ENCODE data around the gene CDH12.
"Not testable (repeated sequence)": the region's sequence is repeated elsewhere in the genome, so short reads cannot be mapped to it uniquely, and the experiment has no call there.

The CDH12 gene

DNA sequence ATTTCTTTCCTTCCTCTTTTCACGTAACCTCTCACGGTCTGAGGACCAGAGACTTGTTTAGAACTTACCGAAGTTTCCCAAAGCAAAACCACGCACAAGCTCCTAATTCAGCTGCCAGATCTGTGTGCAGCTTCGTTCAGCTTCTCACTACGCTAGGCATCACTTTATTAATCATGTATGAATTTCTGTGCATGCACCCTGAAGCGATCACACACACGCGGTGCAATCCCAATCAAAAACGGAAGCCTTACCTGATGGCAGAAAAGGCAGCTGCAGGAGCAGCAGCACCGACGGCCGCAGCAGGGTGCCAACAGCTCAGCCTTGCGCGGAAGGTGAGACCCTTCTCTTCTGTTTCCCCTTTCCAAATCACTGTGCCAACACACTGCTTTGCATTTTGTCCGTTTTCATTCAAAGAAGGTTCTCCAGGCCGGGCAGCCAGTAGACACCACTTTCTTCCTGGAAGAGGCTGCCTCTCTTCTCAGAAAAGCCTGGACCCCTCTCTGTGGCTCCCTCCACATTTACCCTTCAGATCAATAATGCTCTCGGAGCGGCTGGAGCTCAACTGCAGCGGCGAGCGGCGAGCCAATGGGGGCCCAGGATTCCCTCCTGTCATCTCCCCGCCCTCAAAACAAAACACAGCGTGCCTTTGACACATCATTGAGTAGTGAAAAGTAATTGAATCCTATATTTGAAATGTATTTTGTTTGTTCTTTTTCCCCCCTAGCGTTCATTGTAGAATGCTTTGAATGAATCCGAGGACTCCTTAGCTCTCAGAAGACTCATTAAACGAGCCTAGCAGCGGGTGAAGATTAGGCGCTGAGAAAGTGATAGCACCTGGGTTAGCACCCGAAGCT, at the start of gene CDH12:
Gene CDH12, minus strand, starts transcription at position 538 of the 854 bp plus-strand sequence.
- no peak for DNase-seq (ENCODE audit: low read depth in 3 of 3)

DNA sequence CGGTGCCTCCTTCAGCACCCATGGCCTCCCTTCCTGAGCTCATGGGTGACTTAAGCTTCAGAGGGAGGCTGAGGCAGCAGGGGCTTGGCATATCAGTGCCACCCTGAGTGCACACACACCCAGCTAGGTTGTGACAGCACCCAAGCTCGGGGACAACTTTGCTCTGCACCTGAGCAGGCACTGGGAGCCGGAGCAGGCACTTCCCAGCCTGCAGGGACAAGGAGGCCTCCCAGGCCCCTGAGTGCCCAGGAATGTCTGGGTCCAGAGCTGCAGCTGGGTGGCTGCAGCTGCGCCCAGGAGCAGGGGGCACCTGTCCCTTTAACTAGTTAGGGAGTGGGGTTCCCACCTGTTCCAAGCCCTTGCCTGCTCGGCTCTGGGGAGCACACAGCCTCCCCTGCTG, 48.7 kb upstream of the CDH12 start:
- no peak for DNase-seq (ENCODE audit: low read depth in 3 of 3)

DNA sequence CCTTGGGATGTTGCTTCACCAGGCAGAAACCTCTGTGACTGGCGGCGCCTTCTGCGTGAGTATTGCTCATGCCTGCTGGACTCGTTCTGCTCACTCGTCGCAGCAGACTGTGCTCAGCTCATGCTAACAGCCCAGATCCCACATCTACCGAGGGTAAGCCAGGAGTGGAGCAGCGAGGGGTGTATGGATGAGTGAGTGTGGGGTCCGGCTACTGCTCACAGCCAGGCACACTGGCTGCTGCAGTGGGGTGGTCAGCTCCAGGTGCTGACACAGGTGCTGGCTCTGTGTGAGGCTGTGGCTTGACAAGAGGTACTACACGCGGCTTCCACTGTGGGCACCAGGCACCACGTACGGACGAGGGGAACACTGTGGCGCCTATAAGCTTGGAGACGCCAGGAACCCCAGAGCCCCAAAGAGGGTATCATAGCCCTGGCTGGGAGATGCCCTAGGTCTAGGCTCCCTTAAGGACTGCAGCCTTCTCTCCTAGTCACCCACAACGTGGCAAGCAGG, 47.7 kb upstream of the CDH12 start:
- DNase-seq (ENCODE audit: low read depth in 3 of 3): no peak

DNA sequence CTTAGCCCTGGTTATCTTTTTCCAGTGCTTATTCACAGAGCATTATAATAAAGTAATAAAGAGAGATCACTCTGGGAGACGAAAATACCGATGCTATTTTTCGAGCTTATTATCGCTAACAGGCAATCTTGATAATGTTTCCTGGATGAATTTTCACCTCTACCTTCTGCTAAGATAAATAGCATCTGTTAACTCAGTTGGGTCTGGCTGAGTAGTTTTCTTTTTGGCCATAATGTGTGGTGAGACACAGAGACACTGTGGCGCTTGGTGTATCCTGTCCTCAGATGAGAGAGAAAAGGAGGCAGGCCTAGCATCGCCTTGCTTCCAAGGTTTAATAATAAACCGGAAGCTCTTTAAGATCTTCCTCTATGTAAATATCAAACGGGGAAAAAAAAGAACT, 46.2 kb upstream of the CDH12 start:
- no peak for DNase-seq (ENCODE audit: low read depth in 3 of 3)

DNA sequence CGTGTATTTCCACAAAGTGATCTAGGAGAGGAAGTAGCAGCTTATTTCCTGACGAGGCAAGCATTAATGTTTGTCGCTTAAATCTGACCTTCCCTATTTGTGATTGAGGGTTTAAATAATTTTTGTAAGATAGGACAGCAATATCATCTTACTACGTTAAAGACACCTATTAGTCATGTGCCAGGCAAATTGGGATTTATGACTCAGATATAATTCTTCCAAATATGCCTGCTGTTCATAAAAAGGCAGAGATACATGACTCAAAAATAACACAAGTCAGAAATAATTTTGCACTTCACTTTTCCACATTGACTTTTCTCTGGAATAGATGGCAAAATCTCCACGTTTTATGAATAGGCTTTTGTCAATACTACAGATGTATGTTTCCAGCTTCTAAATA, 43.0 kb upstream of the CDH12 start:
- DNase-seq (ENCODE audit: low read depth in 3 of 3): no peak

DNA sequence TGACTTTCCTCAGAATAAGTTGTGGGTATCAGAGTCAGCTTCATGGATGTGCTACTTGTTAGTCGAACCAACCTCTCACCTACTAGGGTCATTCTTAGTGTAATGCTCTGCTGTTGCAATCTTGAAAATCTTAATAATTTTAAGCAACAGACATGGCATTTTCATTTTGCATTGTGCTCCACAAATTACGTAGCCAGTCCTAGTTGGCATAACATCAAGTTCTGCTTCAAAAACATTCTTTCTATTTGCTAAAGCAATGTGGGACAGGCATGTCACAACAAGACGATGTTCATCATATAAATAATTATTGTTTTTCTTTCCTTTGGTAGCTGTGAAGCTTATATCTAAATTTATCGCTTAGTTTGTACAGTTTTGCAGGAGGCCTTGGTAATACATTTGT, 39.3 kb upstream of the CDH12 start:
- DNase-seq (ENCODE audit: low read depth in 3 of 3): no peak

DNA sequence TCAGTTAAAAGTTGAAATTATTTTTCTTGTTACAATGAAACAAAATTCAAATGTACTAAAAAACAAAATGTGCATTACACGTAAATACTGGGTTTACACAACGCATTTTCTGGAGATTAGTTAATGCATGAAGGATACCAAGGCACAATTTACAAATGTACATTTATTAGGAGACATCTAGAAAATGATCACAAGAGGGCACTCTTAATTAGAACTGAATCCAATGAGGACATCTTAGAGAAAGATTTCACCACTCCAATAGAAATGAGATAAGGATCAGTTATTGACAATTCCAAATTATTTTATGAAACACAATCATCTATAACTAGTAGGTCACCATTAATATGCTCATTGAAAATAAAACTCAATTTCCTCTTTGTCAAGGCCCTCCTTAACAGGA, 36.6 kb upstream of the CDH12 start:
- no peak for DNase-seq (ENCODE audit: low read depth in 3 of 3)

DNA sequence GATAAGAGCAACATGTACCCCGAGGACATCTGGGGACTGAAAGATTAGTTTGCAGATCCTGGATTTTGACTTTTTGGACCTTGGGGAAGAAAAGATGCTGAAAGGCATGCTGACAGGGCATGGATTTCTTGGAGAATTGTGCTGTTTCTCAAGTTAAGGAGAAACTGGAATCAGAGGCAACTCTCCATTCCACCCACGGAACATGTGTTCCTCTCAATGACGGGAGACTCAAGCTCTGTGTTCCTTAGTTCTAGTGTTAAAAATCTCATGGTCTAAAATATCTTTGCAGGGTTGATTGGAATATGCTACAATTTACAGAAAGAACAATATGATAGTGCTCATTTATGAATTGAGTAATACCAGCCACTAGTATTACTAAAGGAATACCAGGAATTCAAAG, 34.4 kb upstream of the CDH12 start:
- no peak for DNase-seq (ENCODE audit: low read depth in 3 of 3)

DNA sequence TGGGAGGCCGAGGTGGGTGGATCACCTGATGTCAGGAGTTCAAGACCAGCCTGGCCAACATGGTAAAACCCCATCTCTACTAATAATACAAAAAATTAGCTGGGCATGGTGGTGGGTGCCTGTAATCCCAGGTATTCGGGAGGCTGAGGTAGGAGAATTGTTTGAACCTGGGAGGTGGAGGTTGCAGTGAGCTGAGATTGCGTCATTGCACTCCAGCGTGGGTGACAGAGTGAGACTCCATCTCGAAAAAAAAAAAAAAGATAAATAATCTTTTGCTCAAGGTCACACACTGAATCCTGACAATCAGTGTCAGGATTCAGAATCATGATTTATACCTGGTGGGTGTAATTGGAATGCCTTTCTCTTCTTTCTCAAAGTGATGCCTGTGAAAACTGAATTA, 5.8 kb upstream of the CDH12 start:
- DNase-seq (ENCODE audit: low read depth in 3 of 3): not testable (repeated sequence)

DNA sequence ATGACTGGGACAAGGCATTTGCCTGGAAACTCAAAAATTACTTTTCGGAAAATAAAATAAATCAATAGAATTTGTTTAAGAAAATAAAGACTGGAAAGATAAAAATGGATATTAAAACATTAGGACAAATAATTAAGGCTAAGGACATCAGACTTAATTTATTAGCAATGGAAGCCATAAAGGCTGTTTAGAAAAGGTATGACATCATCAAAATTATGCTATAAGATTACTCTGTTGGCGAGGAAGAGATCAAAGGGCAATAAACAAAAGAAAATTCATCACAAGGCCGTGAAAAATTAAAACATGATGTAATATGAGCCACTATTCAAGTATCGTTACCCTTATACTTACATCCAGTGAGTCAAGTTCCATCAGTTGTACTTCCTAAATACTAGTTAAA, 2.7 kb upstream of the CDH12 start:
- DNase-seq (ENCODE audit: low read depth in 3 of 3): no peak

DNA sequence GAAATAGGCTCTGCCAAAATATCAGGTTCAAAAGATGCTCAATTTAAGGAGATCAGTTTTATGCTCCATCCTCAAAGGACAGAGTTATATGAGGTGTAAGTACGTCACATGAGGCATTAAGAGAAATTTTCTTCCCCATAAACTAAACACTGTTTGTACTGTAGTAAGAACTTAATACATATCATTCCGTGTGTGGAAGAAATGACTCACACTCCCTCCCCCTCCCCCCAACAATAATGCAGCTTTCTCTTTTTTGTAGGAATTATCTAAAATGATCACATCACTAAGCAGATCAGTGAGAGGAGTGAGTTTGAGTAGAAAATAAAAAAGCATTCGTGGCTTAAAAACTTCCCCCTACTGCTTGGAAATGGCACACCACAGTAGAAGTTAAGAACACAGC, 2.2 kb downstream of the CDH12 start:
- DNase-seq (ENCODE audit: low read depth in 3 of 3): no peak

DNA sequence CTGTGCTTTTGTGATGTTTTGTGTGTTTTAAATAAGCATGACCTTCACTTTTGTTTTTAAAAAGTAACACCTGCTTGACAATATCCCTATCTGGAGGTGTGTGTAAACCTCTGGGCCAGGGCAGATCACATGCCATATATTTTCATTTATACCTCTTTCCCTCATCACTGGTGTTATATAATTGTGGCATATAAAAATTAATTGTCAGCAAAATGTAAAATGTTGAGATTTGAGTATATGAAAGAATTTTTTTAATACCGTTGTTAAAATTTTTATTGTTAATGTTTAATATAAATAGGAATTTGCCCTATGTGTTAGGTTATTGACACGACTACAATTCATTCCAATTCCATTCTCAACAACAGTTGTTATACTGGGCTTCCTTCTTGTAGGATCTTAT, 6.5 kb downstream of the CDH12 start:
- no peak for DNase-seq (ENCODE audit: low read depth in 3 of 3)

DNA sequence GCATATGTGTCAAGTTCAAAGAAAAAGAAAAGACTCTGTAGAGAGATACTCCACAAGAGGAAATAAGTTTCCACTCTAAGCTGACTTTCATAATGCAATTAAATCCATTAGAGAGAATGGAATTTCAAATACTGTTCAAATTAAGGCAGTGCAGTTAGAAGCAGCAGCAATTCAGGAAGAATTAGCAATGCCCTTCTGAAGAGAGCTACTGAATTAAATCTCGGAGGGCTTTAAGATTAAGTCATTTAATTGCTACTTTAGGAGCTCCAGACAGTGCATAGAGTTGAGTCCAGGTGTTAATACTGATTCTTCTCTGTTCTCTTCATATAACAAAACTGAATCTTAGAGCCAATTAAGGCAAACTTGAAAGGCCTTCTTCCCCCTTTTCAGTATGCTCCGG, 8.5 kb downstream of the CDH12 start:
- no peak for DNase-seq (ENCODE audit: low read depth in 3 of 3)

DNA sequence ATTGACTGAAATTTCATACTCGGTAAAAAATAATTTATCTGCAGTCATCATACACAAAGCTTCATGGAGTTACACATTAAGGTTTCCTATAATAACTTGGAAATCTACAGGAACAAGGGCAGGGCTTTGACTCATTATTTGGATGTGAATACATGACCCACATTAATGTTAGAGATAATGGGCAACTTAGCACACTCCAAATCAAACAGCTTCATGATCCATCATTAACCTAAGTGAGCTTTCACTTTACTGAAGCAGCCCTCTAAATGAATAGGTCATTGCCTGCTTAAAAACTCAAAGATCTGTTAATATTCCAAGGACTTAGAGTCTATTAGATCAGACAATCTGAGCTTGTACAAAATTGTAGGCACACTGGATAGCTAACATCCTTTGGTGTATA, 9.0 kb downstream of the CDH12 start:
- no peak for DNase-seq (ENCODE audit: low read depth in 3 of 3)

DNA sequence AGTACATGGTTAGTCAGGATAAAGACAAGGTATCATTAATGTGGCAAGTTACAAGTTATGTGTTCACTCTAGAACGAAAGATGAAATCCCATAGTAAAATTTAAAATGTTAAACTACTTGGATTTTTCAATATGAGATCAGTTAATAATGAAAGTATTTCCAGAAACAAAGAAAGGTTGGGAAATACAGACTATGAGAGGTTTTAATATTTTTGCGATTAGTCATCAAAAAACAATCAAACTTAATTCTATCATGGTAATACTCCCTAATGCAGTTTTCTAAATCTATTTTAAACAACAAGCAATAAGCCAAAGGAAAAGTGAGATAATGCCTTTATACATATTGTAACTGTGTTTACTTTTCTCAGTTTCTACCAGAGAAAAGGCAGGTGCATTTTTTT, 10.6 kb downstream of the CDH12 start:
- DNase-seq (ENCODE audit: low read depth in 3 of 3): no peak

DNA sequence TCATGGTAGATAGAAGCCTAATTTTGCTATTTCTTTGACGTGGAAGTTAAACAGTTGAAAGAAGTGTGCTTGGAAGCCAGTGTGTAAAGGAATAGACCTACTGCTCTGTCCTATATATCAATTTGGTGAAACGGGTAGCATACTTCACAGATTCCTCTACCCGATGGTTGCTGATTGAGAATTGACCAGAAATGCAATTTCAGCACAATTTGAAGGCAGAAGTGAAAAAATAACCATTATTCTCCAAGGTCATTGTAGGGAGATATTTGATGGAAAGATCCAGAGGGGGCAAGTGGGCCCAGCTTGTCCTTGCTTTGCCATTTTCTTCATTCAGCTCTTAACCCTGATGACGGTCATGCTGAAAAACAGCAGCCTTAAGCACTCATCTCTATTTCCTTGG, 15.3 kb downstream of the CDH12 start:
- no peak for DNase-seq (ENCODE audit: low read depth in 3 of 3)

DNA sequence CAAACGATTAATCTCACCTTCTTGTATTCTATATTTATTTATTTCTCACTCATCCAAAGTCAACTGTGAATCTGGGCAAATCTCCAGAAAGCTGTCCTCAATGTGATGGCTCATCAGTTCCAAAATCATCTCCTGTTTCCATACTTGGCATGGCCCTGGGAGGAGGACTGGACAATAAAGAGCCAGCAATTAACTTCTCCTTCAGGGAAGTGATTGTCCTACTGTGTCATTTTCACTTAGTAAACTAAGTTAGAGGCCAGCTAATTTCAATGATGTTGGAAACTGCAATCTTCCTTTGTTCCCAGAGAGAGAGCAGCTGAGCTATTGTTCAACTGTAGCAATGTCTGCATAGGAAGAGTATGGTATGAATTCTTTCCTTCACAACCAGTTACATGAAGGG, 17.5 kb downstream of the CDH12 start:
- no peak for DNase-seq (ENCODE audit: low read depth in 3 of 3)

DNA sequence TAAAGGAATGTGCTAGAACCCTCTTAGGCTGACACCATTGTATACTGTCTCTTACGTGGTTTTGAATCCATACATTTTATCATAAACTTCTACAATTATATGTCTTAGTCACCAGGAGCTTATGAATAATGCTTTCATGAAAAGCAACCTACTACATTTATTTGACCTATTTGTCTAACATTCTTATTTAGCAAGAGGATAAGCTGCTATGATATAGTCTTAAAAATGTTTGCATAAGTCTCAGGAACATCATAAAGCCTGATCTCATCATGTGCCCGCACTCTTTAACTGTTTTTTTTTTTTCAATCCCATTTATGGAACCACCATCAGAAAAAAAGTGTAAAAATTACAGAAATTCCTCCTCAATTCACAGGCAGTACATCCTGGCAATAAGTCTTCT, 59.7 kb downstream of the CDH12 start:
- no peak for DNase-seq (ENCODE audit: low read depth in 3 of 3)

DNA sequence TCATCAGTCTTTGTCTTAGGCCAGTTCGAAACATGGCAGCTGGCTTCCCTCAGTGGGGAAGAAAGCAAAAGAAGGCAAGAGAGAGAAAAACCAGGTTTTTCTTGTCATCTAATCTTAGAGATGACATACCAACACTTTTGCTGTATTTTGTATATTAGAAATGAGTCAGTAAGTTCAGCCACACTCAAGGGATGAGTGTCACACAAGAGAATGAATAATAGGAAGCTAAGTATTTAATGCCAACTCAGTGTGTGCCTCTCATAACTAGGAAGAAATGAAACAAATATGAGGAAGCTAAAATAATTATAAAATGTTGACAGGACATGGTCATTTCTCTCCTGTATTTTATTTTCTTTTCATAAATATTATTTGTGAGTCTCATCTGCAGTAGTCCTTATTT, 65.3 kb downstream of the CDH12 start:
- no peak for DNase-seq (ENCODE audit: low read depth in 3 of 3)

DNA sequence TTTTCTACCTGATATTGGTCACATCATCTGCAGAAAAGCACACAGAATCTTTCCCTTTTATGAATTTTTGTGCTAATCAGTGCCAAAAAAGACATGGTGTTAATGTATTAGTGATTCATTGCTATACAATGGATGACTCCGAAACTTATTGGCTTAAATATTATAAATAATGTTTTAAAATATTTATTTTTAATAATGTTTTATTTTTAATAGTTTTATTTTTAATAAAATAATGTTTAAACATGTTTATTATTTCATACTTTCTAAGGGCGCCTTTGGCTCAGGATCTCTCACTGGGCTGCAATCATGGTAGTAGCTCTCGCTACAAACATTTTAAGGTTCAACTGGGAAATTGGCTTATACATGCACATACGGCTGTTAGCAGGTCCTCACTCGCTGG, 65.7 kb downstream of the CDH12 start:
- no peak for DNase-seq (ENCODE audit: low read depth in 3 of 3)

DNA sequence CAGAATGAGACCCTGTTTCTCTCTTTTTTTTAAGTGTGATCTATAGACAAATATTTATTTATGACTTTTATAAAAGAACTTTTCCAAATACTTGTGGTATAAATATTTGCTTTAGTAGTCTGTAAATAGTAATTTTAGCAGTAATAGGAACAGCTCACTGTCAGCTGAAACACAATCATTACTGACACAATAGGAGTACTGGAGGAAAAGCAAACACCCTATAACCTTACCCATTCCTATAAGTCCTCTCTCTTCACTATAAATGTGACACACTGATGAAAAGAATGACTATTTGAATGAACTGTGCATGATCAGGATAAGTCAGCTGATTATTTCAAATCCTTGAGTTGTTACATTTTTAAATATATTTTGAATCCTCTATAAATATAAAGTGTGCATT, 72.4 kb downstream of the CDH12 start:
- no peak for DNase-seq (ENCODE audit: low read depth in 3 of 3)

DNA sequence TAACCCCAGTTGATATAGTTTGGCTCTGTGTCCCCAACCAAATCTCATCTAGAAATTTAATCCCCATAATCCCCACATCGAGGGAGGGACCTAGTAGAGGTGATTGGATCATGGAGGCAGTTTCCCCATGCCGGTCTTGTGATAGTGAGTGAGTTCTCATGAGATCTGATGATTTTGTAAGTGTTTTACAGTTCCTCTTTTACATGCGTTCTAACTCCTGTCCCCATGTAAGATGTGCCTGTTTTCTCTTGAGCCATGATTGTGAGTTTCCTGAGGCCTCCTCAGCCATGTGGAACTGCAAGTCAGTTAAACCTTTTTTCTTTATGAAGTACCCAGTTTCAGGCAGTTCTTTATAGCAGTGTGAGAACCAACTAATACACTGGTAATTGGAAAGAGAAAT, 73.6 kb downstream of the CDH12 start:
- no peak for DNase-seq (ENCODE audit: low read depth in 3 of 3)

DNA sequence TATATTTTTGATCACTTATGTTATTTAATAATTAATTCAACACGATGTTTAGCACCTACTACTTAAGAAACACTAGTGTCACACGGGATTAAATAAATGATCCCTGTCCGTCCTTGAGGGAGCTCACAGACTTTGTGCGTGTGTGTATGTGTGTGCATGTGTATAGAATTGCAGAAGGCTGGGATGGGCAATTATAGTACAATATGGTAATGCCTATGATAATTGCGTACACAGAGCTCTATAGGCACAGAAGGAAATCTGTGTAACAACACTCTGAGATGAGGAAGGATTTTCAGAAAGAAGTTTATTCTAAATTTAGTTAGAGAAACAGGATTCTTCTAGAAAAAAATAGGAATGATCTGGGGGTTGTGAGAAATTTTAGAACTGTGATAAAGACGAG, 76.9 kb downstream of the CDH12 start:
- no peak for DNase-seq (ENCODE audit: low read depth in 3 of 3)

DNA sequence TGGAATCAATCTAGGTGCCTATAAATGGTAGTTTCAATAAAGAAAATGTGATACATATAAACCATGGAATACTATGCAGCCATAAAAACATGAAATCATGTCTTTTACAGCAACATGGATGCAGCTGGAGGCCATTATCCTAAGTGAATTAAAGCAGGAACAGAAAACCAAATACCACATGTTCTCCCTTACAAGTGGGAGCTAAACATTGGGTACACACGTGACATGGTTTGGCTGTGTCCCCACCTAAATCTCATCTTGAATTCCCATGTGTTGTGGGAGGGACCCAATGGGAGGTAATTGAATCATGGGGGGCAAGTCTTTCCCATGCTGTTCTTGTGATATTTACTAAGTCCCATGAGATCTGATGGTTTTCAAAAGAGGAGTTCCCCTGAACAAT, 78.9 kb downstream of the CDH12 start:
- DNase-seq (ENCODE audit: low read depth in 3 of 3): not testable (repeated sequence)

All from stimulated activated CD4-positive, alpha-beta T cell treated with anti-CD3 and anti-CD28 coated beads, TNF-alpha, amount 100 ng/mL, for 24 hours (primary cell).